GM23338 (cell line): ENCODE data around the gene UVSSA. TPM values are rescaled to one million over a fixed set of nuclear protein-coding genes. Genes with fewer than 3 reads are reported as not detected.

ENCODE experiments used
- ATAC-seq: fragments of 200-7000 bp; cut with Tn5 transposase; 3 replicates; pipeline ENCODE4 v1.9.1; 2020
- DNase-seq: peaks from one replicate; pipeline ENCODE4 v3.0.0-alpha.2; 2015; ENCODE audit warnings: low spot score
- H2AFZ ChIP-seq: fragments of 200-600 bp; sonication (generic); 2 replicates; pipeline ENCODE4 v1.8.0; 2016; ENCODE audit warnings: antibody characterized with exemption, mild to moderate bottlenecking, moderate library complexity
- H3F3A ChIP-seq: fragments of 200-600 bp; sonication (generic); replicated peaks from 2 replicates; pipeline ENCODE4 v1.8.0; 2017; ENCODE audit warnings: antibody characterized with exemption, mixed run types, low read depth
- H3K27ac ChIP-seq: fragments of 200-600 bp; sonication (generic); 2 replicates; pipeline ENCODE4 v1.6.1; 2016; ENCODE audit warnings: low read depth
- H3K27me3 ChIP-seq: fragments of 200-600 bp; sonication (generic); 2 replicates; pipeline ENCODE4 v1.8.0; 2016; ENCODE audit warnings: mild to moderate bottlenecking, mixed run types, moderate library complexity; ENCODE audit not compliant: insufficient read depth
- H3K36me3 ChIP-seq: fragments of 200-600 bp; sonication (generic); 2 replicates; pipeline ENCODE4 v1.8.0; 2016; ENCODE audit warnings: mild to moderate bottlenecking; ENCODE audit not compliant: insufficient read depth
- H3K4me1 ChIP-seq: fragments of 200-600 bp; sonication (generic); 2 replicates; pipeline ENCODE4 v1.8.0; 2016; ENCODE audit warnings: mild to moderate bottlenecking, moderate library complexity; ENCODE audit not compliant: insufficient read depth
- H3K4me2 ChIP-seq: fragments of 200-600 bp; sonication (generic); 2 replicates; pipeline ENCODE4 v1.7.1; 2017; ENCODE audit warnings: mixed run types
- H3K4me3 ChIP-seq: fragments of 200-600 bp; sonication (generic); 2 replicates; pipeline ENCODE4 v1.6.1; 2016; ENCODE audit warnings: mixed run types
- H3K79me2 ChIP-seq: fragments of 200-600 bp; sonication (generic); replicated peaks from 2 replicates; pipeline ENCODE4 v1.8.0; 2017; ENCODE audit warnings: mild to moderate bottlenecking; ENCODE audit not compliant: insufficient read depth
- H3K9me2 ChIP-seq: fragments of 200-600 bp; sonication (generic); 2 replicates; pipeline ENCODE4 v1.8.0; 2017; ENCODE audit not compliant: insufficient read depth
- H4K20me1 ChIP-seq: fragments of 200-600 bp; sonication (generic); replicated peaks from 2 replicates; pipeline ENCODE4 v1.8.0; 2017; ENCODE audit warnings: mild to moderate bottlenecking; ENCODE audit not compliant: insufficient read depth
- H3K27ac Mint-ChIP-seq: 2 replicates; pipeline ENCODE4 v1.8.0; 2020; ENCODE audit warnings: inconsistent platforms, mild to moderate bottlenecking, moderate library complexity, mixed read lengths
- H3K27me3 Mint-ChIP-seq: 3 replicates; pipeline ENCODE4 v1.8.0; 2022; ENCODE audit warnings: low read depth, mild to moderate bottlenecking, moderate library complexity, mixed read lengths, inconsistent platforms; ENCODE audit not compliant: insufficient read depth, poor library complexity
- H3K36me3 Mint-ChIP-seq: 3 replicates; pipeline ENCODE4 v1.8.0; 2021; ENCODE audit warnings: low read depth, mild to moderate bottlenecking, inconsistent platforms, moderate library complexity, mixed read lengths
- H3K4me1 Mint-ChIP-seq: 3 replicates; pipeline ENCODE4 v1.8.0; 2020; ENCODE audit warnings: mild to moderate bottlenecking, inconsistent platforms, mixed read lengths
- H3K4me3 Mint-ChIP-seq: 3 replicates; pipeline ENCODE4 v1.8.0; 2021; ENCODE audit warnings: moderate library complexity, mild to moderate bottlenecking, inconsistent platforms, mixed read lengths
- H3K9me3 Mint-ChIP-seq: 3 replicates; pipeline ENCODE4 v1.8.0; 2020; ENCODE audit warnings: moderate library complexity, mild to moderate bottlenecking, inconsistent platforms, mixed read lengths
- EZH2 ChIP-seq: fragments of 200-600 bp; sonication (generic); IDR thresholded peaks from one replicate; pipeline ENCODE4 v1.8.0; 2017; ENCODE audit warnings: antibody characterized with exemption, mild to moderate bottlenecking, low read depth; ENCODE audit not compliant: unreplicated experiment
- EZH2phosphoT487 ChIP-seq: fragments of 200-600 bp; sonication (generic); IDR thresholded peaks from one replicate; pipeline ENCODE4 v1.8.1; 2018; ENCODE audit warnings: antibody characterized with exemption; ENCODE audit not compliant: unreplicated experiment
- JUNB ChIP-seq: IDR thresholded peaks from one replicate; pipeline ENCODE4 v1.6.1; 2016; ENCODE audit warnings: antibody characterized with exemption; ENCODE audit not compliant: unreplicated experiment
- REST ChIP-seq: IDR thresholded peaks from one replicate; pipeline ENCODE4 v1.6.1; 2018; ENCODE audit warnings: antibody characterized with exemption; ENCODE audit not compliant: unreplicated experiment
- polyA plus RNA-seq: library from polyadenylated mRNA; unstranded; fragments of >200 nt; fragmentation: Nextera tagmentation; extraction: Ambion mirVana; gene quantifications from 2 replicates; pipeline ENCODE4 v1.2.1, GENCODE V29; 2016
- total RNA-seq: library from RNA; depleted of rRNA; stranded (reverse); fragments of >200 nt; shearing (Covaris generic); gene quantifications from 2 replicates; pipeline ENCODE4 v1.2.3, GENCODE V29; 2014

Gene UVSSA
- total and polyA plus RNA-seq, 2 experiments from 2014 or later: 6.5 to 27.7 TPM

DNA sequence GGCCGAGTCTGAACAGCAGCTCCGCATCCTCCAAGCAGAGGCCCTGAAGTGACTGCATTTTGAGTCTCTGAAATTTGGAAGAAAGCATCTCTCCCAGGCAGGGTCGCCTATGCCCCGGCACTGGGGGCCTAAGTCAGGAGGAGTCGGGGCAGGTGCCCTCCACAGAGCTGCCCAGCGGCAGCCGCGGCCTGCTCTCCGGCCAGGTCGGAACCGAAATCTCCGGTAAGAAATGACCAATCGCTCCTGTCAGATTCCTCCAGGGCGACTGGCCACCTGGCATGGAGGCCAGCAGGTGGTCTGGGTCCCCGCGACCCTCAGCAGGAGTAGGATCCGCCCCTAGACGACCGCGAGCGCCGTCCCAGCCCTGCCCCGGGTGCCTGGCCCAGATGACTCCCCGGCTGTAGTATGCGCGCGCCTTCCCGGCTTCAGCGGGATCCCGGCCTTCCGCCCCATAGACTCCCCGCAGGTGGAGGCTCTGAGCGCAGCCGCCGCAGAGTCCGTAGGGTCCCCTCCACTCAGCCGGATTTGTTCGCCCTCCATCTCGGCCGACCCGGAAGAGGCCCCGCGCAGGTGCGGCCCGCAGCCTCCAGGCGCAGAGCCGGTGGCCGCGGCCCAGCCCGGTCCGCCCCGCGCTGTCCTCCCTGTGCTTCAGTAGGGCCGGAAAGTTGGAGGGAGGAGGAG, 57.7 kb downstream of the UVSSA start:
- Histone ChIP-seq H4K20me1 (no peaks in the 10 kb centered on the region; the same call in none of the 2 replicates), H3F3A (0 out of 2 replicates have a peak, but pooled peaks cover 3% of the 10 kb centered on the region), H3K4me3 (peak overlapping the region; percentile 49), H3K4me1 (peaks cover 16% of the 10 kb centered on the region; the same call in 1 of the 2 replicates), H2AFZ (no peak overlapping the region), H3K9me2 (no peaks in the 10 kb centered on the region), H3K4me2 (peak overlapping the region; percentile 68), H3K27me3 (peaks cover 93% of the 10 kb centered on the region), H3K79me2 (no peaks in the 10 kb centered on the region), H3K27ac (no peak overlapping the region), H3K36me3 (no peaks in the 10 kb centered on the region)
- Mint-ChIP-seq H3K4me1 (peaks cover 14% of the 10 kb centered on the region), H3K27ac (no peak overlapping the region), H3K9me3 (no peaks in the 10 kb centered on the region; the same call in 2 of the 3 replicates), H3K4me3 (peak overlapping the region; percentile 58; the same call in 2 of the 3 replicates), H3K36me3 (no peaks in the 10 kb centered on the region; the same call in 2 of the 3 replicates), H3K27me3 (peaks cover 86% of the 10 kb centered on the region)
- DNase-seq (peak; percentile 58), ATAC-seq (peak; percentile 16)
- TF ChIP-seq EZH2phosphoT487: peak; percentile 57
- no peak for TF ChIP-seq REST

- H3K4me2 ChIP-seq: peak overlapping the region; percentile 68
- H3K4me1 Mint-ChIP-seq: peaks cover 14% of the 10 kb centered on the region
- H3K4me1 ChIP-seq: peaks cover 16% of the 10 kb centered on the region; the same call in 1 of the 2 replicates
- H4K20me1 ChIP-seq: no peaks in the 10 kb centered on the region; the same call in none of the 2 replicates
- peak overlapping the region; percentile 58; the same call in 2 of the 3 replicates for H3K4me3 Mint-ChIP-seq
- no peak overlapping the region for H2AFZ ChIP-seq
- no peak for ATAC-seq
- H3K9me2 ChIP-seq: no peaks in the 10 kb centered on the region
- H3K9me3 Mint-ChIP-seq: no peaks in the 10 kb centered on the region; the same call in 2 of the 3 replicates
- peak overlapping the region; percentile 49 for H3K4me3 ChIP-seq
- H3K27ac Mint-ChIP-seq: no peak overlapping the region
- H3K36me3 Mint-ChIP-seq: no peaks in the 10 kb centered on the region; the same call in 2 of the 3 replicates
- peaks cover 99% of the 10 kb centered on the region for H3K27me3 ChIP-seq
- no peaks in the 10 kb centered on the region for H3K79me2 ChIP-seq
- H3K36me3 ChIP-seq: no peaks in the 10 kb centered on the region
- H3F3A ChIP-seq: 0 out of 2 replicates have a peak, but pooled peaks cover 3% of the 10 kb centered on the region
- H3K27me3 Mint-ChIP-seq: peaks cover 86% of the 10 kb centered on the region
- TF ChIP-seq EZH2 (peak; percentile 98), JUNB (no peak)
- no peak overlapping the region for H3K27ac ChIP-seq
- no peak for DNase-seq
Measured at GRCh38 chr4:1405254-1405635, 58.2 kb downstream of the UVSSA start.
